Adipose tissue (tissue), 3 donors: ENCODE measurements around the gene MS4A18. TPM values are rescaled to one million over a fixed set of nuclear protein-coding genes. Genes with fewer than 3 reads are reported as not detected.
"Not testable (repeated sequence)": the region's sequence is repeated elsewhere in the genome, so short reads cannot be mapped to it uniquely, and the experiment has no call there.

Experiments used
- H3K27ac ChIP-seq: one replicate; pipeline ENCODE4 v1.5.1; 2013; ENCODE audit warnings: low read depth, low read length
- WGBS, 3 donors: extraction: QIAGEN DNeasy Blood & Tissue Kit; methylation state at CpG; one replicate each; pipeline ENCODE4 v1.1.7; 2013; 5-methylcytosine and 5-hydroxymethylcytosine counted together
- polyA plus RNA-seq, 3 donors: library from polyadenylated mRNA; stranded (reverse); fragments of 200-250 nt; gene quantifications; one replicate each; pipeline ENCODE4 v1.2.3, GENCODE V29; 2013
- donor health status: healthy with polysubstance abuse.
- donor health status: Bipolar disorder and iron deficiency.
- donor health status: healthy.

MS4A18 gene
- polyA plus RNA-seq, 3 donors, result not detected

DNA sequence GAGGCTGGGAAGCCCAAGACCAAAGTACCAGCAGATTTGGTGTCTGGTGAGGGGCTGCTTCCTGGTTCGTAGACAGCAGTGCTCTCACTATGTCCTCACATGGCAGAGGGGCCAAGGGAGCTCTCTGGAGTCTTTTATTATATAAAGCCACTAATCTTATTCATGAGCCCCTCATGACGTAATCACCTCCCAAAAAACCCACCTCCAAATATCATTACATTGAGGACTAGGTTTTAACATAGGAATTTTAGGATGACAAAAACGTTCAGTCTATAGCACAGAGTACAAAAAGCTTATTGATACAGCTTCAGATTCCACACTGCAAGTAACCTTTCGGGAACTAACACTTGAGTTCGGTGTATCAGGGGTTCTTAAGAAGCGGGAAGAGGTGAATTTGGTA is 4.1 kb upstream of the MS4A18 start:
- 81 to 84% (median 81%) methylated on average over 6 of the region's 6 CpGs for WGBS, 3 donors
- no peak overlapping the region for H3K27ac ChIP-seq

DNA sequence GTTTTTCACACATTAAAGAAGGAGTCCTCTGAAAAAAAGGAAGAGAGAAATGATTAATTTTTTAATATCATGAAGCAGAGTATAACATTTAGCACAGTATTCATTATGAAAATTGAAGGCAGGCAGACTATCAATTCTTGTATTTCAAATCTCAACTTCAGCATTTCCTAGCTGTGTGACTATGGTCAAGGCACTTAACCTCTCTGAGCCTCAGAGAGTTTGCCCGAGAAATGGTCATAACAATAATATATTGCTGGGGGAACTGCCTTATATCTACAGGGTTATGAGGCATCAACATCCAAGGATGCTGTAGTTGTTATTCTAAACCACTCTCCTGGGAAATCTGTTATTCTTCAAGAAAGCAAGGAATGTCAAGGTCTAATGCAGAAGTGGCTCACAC is 1.1 kb downstream of the MS4A18 start:
- H3K27ac ChIP-seq, result no peak overlapping the region
- WGBS, 3 donors, result 62 to 79% (median 71%) methylated on average over 1 of the region's 1 CpG

DNA sequence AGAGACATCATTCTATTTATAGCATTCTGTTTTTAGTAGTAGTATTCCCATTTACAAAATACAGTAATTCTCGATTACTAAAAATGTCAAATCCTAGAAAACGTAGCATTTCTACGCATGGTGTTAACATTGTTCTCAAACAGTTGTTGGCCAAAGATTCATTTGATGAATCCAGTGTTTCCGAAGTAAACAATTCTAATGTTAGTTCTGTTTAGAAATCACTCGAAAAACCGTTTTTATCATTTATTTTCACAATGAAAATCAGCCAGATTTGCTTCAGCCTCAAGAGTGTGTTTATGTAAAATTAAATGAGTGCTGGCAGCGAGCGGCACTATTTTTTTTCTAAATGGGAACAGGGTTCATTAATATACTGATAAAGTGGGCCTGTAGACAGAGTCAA is 7.1 kb downstream of the MS4A18 start:
- no peak overlapping the region for H3K27ac ChIP-seq
- 65 to 76% (median 72%) methylated on average over 8 of the region's 8 CpGs for WGBS, 3 donors

DNA sequence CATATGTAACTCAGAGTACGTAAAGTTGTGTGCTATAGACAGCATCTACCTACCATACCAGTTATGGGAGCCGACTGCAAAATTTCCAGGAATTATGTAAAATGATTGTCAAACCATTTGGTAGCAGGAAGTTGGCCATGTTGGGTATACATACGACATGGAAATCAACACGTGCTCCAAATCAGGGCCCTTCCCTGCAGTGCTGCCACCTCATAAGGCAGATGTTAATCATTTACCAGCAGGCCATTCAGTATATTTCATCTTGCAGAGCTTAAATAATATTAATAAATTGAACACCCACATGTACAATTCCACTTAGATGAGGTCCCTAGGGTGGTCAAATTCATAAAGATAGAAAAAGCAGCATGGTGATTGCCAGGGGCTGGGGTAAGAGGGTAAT is 9.8 kb downstream of the MS4A18 start:
- 62 to 87% (median 82%) methylated on average over 4 of the region's 4 CpGs for WGBS, 3 donors

DNA sequence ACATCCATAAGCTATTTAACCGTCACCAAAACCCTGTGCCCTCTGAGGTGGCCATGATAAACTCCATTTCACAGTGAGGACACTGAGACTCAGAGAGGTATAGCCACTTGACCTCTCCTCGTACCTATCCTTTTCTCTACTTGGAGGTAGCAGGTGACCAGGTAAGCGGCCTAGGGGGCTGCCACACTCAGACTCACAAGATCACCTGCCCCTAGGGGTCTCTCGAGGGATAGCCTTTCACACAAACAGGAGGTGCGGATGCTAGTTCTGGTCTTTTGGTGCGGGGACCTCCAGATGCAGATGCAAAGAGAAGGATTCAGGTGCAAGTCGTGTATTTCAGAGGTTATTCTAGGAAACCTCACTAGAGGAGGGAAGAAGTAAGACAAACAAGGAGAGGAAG is 14.6 kb downstream of the MS4A18 start:
- H3K27ac ChIP-seq, result no peak overlapping the region
- 66 to 73% (median 71%) methylated on average over 7 of the region's 7 CpGs for WGBS, 3 donors

More for the DNA sequence above, 9.8 kb downstream of the MS4A18 start:
- no peak overlapping the region for H3K27ac ChIP-seq

DNA sequence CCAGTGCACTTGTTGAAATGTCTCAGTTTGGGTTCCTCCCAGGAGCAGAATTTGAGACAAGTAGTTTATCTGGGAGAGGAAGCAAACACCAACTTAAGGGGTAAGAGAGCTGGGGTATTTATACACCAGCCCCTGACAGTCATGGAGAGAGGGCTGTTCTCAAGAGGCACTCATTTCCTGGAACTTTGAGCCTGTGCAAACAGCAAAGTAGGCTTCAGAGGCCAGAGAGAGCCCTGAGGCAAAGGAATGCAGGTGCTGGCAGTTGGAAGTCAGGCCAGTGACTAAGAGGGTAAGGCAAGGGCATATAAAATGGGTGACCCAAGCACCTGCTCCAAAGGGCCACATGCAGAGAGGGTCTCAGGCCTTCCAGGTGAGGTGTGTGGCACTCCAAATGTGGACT is 16.1 kb downstream of the MS4A18 start:
- no peak overlapping the region for H3K27ac ChIP-seq

DNA sequence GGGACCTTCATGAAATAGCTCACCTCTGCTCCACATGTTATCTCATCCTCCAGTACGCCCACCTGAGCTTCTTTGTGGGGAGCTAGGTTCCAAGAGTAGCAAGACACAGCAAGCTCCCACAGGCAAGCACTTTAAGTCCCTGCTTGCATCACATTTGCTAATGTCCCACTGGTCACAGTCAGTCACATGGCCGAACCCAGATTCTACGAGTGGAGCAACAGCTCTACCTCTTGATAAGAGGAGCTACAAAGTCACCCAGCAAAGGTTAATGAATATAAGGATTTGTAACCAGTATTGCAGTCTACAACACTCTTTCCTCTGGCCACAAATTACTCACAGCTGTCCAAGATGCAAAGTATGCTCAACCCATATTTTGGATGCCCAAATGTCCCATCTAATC is 16.9 kb downstream of the MS4A18 start:
- H3K27ac ChIP-seq, result no peak overlapping the region
- WGBS, 3 donors, result 83 to 88% (median 85%) methylated on average over 3 of the region's 3 CpGs

DNA sequence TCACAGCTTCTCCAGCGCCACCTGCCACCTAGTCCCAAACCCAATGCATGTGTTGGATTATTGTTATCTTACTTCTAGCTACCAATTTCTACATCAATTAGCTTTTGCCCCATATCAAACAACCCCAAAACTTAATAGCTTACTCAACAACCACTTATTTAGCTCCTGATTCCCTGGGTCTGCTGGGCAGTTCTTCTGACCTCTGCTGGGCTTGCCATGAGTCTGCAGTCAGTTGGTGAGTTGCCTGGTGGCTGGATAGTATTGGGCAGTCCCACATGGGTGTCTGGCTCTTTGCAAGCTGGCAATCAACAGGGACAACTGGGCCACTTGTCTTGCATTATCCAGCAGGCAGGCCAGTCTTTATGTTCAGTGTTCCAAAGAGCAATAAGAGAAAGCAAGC is 18.5 kb downstream of the MS4A18 start:
- 90 to 92% (median 91%) methylated on average over 1 of the region's 1 CpG for WGBS, 3 donors

DNA sequence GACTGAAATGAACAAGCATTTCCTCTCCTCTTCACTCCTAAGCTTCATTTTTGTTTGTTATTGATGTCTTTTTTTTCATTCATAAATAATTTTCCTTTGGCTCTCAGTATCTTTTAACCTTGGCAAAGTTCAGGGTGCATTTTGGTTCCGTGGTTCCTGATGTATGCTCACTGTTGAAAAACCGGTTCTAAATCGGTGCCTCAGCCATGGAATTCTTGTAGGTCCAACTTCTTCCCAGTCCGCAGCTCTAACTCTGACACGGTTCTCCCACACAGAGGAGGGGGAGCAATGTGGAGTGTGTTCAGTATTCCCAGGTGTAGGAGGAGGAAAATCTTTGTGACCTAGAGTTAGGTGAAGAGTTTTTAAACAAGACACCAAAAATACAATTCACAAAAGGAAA is 19.6 kb downstream of the MS4A18 start:
- H3K27ac ChIP-seq, result no peak overlapping the region
- WGBS, 3 donors, result 58 to 92% (median 85%) methylated on average over 5 of the region's 5 CpGs

More for the DNA sequence above, 18.5 kb downstream of the MS4A18 start:
- H3K27ac ChIP-seq, result no peak overlapping the region

DNA sequence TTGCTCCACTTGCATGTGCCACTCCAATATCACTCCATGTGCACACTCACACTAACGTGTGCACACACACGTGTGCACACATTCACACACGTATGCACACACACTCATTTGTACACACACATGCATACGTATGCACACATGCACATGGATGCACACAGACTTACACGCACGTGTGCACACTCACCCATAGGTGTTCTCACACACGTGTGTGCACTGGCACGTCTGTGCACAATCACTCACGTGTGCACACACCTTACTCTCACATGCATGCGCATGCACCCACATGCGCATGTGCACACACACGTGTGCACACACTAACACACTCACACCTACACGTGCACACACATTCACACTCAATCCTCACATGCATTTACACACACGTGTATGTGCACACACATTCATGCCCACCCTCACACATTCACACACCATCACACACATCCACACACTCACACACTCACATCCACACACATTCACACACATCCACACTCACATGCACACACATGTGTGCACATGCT is 22.9 kb downstream of the MS4A18 start:
- no peak overlapping the region for H3K27ac ChIP-seq
- 91 to 95% (median 95%) methylated on average over 14 of the region's 14 CpGs for WGBS, 3 donors

DNA sequence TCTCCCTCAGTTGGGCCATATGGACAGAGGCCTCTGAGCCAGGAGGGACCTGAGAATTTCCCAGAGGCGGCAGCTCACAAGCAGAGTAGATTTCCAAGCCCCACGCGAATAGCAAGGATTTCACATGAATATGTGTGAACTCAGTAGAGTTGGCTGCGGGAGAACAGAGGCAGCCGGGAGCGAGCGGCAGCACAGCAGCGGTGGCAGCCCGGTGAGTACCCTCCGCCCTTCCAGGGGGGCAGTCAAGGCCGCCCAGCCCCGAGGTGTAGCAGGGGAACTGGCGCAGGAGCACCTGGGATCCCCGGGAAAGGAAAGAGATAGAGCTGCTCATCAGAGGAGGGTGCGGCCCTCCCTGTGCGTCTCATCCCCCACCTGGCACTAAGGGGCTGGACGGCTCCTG is 23.7 kb downstream of the MS4A18 start:
- H3K27ac ChIP-seq, result no peak overlapping the region

DNA sequence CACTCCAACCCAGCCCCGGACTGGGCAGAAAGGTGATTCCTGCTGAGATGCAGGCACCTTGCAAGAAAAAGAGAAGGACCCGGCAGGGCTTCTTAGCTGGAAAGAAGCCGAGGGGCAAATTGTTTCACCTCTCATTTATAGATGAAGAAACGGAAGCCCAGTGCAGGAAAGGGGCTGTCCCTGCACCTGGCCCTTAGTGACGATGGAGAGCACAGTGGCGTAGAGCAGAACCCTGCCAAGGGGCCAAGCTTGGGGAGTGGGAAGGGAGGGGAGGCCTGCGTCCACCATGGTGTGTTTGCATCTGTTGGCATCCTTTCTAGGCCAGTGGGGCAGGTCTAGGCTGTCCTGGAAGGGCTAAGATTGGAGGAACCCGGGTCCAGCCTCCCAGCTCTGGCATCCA is 24.3 kb downstream of the MS4A18 start:
- no peak overlapping the region for H3K27ac ChIP-seq
- 66 to 78% (median 73%) methylated on average over 8 of the region's 8 CpGs for WGBS, 3 donors

More for the DNA sequence above, 23.7 kb downstream of the MS4A18 start:
- WGBS, 3 donors, result 83 to 90% (median 88%) methylated on average over 16 to 17 of the region's 17 CpGs

DNA sequence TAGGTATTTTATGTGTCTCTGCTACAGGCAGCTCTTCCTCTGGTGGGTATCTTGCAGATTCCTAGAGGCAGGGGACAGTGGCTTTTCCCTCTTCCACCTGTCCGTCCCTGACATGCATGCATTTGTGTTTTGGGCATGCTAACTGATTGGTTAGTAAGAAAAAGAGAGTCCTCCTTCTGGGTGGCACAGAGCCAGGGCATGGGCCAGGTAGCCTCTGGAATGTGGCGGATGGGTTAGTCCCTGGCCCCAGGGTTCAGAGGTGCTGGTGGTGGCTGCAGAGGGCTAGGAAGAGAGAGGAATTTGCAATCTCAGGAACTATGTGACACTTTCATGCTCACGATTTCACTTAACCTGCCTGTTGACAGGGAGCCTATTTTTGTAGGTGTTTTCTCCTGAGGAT is 26.4 kb downstream of the MS4A18 start:
- H3K27ac ChIP-seq, result no peak overlapping the region
- WGBS, 3 donors, result 66 to 73% (median 68%) methylated on average over 3 of the region's 3 CpGs

DNA sequence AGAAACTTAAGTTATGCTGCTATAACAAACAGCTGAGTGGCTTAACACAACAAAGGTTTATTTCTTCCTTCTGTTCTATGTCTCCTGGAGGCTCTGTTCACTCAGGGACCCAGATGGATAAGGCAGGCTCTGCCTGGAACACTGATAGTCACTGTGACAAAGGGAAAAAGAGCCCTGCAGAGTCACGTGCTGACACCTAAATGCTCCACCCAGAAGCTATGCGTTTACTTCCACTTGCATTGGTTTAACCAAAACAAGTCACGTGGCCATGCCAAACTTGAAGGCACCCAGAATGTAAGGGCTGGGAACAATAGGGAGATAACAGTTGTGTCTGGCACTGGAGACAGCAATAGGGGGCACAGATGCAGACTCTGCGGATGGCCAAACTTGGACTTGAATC is 28.8 kb downstream of the MS4A18 start:
- H3K27ac ChIP-seq, result no peak overlapping the region
- 55 to 62% (median 58%) methylated on average over 4 of the region's 4 CpGs for WGBS, 3 donors

DNA sequence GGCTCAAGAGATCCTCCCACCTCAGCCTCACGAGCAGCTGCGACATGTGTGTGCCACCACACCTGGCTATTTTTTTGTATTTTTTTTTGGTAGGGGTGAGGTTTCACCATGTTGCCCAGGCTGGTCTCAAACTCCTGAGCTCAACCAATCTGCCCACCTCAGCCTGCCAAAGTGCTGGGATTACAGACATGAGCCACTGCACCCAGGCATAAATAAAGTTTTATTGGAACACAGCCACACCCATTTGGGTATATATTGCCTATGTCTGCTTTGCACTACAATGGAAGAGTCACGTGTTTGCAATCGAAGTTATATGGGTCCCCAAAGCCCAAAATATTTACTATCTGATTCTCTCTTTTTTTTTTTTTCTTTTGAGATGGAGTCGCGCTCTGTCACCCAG is 30.4 kb downstream of the MS4A18 start:
- no peak overlapping the region for H3K27ac ChIP-seq
- 88 to 98% (median 91%) methylated on average over 6 of the region's 6 CpGs for WGBS, 3 donors

DNA sequence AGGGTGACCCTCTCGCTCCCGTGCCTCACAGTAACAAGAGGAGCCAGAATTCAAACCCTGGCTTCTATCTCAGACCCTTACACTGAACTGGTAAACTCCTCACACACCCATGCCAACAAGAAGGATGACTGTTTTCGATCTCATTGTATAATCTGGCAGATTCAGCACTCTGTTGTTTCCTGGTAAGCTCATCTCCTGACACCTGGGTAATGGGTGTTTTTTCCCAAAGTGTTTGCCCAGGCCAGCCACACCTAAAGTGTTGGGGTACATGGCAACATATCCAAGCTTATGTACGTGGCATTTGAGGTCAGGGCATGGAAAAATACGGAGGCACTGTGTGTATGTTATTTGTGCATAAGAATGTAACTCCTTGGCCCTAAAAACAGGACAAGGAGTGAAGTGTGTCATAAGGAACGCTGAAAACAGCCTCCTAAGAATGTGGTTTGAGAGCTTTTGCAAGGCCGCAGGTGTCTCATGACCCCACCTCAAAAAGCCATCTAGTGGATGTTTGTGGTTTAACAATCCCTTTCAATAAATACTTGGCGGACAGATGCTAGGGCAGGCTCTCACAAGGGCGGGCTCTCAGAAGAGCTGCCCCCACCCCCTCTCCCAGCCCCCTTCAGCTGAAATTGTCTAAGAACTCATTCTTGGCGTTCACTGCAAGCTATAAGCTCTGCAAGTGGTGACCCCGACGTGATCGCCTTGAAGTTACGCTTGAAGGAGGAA is 31.9 kb downstream of the MS4A18 start, which contains the start of gene MS4A15:
Gene MS4A15 (plus strand): TSS at position 561 of the 726 bp plus-strand sequence. CDS start 6,867 bp downstream, outside the sequence.
- 43 to 60% (median 59%) methylated on average over 14 of the region's 14 CpGs for WGBS, 3 donors
- no peak within 1 kb of the TSS for H3K27ac ChIP-seq

DNA sequence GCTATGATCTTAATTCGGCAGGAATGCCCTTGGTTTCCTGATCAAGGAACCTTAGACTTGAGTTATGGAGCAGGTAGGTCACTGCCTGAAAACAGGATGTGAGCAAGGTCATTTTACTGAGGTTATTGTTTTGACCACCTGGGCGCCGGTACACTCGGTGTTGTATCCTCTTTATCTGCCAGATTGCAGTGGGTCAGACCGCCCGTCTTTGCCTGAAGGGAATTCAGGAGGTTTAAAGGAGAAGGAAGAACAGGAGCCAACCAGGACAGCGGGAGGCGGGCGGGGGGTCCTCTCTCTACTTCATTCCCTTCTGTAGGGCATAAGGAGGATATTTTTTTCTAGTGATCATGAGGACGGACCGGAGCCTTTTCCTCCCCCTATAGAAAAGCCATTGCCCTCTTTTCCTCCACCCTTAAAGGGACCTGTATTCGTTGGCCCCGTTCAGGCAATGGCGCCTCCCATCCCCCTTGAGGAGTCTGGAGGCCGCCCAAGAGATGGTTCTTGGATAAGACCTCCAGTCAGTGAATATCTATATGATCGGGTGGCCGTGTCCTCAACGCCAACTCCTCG is 32.8 kb downstream of the MS4A18 start:
- 84 to 92% (median 88%) methylated on average over 19 of the region's 19 CpGs for WGBS, 3 donors
- no peak overlapping the region for H3K27ac ChIP-seq

DNA sequence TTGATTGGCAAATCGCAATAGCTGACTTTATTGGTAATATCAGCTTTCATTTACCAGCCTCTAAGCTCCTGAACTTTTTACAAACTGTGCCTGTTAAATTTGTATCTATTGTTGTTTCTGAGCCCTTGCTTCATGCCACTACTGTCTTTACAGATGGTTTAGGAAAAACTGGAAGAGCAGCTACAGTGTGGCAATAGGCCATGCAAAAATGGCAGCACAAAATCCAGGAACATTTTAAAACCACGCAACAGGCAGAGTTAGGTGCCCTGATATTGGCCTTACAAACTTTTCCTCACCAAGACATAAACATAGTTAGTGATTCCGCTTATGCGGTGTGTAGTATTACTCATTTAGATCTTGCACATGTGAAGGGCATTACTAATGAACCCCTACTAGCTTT is 34.2 kb downstream of the MS4A18 start:
- not testable (repeated sequence) for H3K27ac ChIP-seq
- 90 to 96% (median 94%) methylated on average over 4 of the region's 4 CpGs for WGBS, 3 donors

DNA sequence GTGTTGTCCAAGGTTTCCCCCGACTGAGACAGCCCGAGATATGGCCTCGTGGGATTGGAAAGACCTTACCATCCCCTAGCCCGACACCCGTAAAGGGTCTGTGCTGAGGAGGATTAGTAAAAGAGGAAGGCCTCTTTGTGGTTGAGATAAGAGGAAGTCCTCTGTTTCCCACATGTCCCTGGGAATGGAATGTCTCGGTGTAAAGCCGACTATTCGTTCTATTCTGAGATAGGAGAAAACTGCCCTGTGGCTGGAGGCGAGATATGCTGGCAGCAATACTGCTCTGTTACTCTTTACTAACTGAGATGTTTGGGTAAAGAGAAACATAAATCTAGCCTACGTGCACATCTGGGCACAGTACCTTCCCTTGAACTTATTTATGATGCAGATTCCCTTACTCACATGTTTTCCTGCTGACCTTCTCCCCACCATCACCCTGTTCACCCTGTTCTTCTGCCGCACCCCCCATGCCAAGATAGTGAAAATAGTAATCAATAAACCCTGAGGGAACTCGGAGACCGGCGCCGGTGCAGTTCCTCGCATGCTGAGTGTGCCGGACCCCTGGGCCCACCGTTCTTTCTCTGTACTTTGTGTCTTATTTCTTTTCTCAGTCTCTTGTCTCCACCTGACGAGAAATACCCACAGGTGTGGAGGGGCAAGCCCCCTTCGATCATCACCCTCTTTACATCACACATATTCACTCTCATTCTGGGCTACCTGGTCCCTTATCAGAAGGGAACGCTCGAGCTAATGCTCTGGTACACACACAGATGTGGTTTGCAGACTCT is 35.1 kb downstream of the MS4A18 start:
- not testable (repeated sequence) for H3K27ac ChIP-seq
- WGBS, 3 donors, result 56 to 75% (median 65%) methylated on average over 22 of the region's 22 CpGs
